ENCODE measurements around the gene PRKCH. TPM values are rescaled to one million over a fixed set of nuclear protein-coding genes. Genes with fewer than 3 reads are reported as not detected.

PRKCH gene
- total RNA-seq, 1 donor from 2014 or later: 20.2 TPM

DNA sequence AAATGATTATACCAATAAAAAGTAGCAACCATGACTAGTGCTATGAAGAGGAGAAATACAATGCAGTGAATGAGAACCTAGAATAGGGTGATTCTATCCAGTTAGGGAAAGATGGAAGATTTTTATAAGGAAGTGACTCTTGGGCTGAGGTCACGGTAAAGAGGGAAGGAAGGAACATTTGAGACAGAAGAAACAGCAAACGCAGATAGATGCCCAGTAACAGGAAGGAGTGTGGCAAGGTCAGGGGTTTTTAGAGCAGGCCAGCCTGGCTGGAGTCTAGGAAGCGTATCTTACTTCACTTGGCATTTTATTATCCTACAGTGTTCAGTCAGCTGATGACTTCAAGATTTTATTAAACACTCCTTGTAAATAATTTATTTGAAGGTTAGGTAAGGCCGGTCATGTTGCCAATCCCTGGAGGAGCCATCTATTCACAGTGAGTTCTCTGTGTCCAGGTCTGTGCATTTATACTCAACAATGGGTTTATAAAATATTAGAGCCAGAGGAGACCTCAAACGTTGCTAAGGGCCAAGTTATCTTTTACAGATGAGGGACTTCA, 170.6 kb downstream of the PRKCH start:
- TF ChIP-seq, protein P1, sequence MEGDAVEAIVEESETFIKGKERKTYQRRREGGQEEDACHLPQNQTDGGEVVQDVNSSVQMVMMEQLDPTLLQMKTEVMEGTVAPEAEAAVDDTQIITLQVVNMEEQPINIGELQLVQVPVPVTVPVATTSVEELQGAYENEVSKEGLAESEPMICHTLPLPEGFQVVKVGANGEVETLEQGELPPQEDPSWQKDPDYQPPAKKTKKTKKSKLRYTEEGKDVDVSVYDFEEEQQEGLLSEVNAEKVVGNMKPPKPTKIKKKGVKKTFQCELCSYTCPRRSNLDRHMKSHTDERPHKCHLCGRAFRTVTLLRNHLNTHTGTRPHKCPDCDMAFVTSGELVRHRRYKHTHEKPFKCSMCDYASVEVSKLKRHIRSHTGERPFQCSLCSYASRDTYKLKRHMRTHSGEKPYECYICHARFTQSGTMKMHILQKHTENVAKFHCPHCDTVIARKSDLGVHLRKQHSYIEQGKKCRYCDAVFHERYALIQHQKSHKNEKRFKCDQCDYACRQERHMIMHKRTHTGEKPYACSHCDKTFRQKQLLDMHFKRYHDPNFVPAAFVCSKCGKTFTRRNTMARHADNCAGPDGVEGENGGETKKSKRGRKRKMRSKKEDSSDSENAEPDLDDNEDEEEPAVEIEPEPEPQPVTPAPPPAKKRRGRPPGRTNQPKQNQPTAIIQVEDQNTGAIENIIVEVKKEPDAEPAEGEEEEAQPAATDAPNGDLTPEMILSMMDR (IDR thresholded peaks at IDR 0.05): no peak
- intact Hi-C loops (cut with DNase I): no loop called here
- Histone ChIP-seq H3K4me1 (peaks cover 0 to 6% of the 10 kb centered on the region in 2 donors), H3K27me3 (no peaks in the 10 kb centered on the region), H3K4me3 (no peak overlapping the region), H3K36me3 (no peaks in the 10 kb centered on the region), H3K9me3 (no peaks in the 10 kb centered on the region), H3K27ac (no peak overlapping the region)
- DNase-seq (ENCODE audit: low spot score in 2 of 2): no peak

DNA sequence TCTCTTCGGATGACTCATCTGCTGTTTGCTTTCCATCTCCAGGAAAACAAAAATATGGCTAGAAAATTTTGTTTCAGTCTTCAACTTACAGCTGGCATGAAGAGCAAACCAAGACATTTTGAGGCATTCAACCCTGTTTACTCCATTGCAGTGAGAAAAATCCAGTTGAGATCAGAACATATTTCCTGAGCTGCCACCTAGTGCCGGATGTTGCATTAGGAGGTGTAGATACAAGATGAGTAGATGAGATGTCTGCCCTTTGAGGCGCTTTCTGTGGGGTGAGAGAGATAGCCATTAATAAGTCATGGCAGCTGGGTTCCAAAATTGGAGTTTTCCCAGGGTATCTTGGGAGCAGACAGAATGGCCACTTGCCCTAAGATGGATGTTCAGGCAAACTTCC, 171.1 kb downstream of the PRKCH start:
- Histone ChIP-seq H3K27ac (no peak overlapping the region), H3K27me3 (no peaks in the 10 kb centered on the region), H3K4me3 (no peak overlapping the region), H3K36me3 (no peaks in the 10 kb centered on the region), H3K9me3 (no peaks in the 10 kb centered on the region), H3K4me1 (peaks cover 0 to 6% of the 10 kb centered on the region in 2 donors)
- DNase-seq (ENCODE audit: low spot score in 2 of 2): no peak
- intact Hi-C loops (cut with DNase I): no loop called here
- TF ChIP-seq, protein P1 (IDR thresholded peaks at IDR 0.05): no peak

DNA sequence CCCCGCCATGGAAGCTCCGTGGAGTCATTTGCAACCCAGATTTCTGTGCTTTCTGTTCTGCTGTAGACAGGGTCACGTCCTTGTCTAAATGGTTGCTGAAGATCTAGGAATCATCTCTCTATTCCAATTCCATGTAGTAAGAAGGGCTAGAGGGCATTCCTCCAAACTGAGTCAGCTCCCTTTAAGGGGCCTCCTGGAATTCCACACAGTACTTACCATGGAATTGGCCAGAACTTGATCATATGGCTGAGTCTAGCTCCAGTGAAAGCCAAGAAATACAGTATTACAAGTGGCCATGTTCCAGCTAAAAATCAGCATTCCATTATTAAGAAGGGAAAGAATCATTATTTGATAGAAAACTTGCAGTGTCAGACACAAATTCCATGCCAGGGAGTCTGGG, 171.9 kb downstream of the PRKCH start:
- no peaks in the 10 kb centered on the region for H3K36me3 ChIP-seq
- H3K27ac ChIP-seq: no peak overlapping the region
- peaks cover under 1 to 7% of the 10 kb centered on the region in 2 donors for H3K4me1 ChIP-seq
- H3K27me3 ChIP-seq: no peaks in the 10 kb centered on the region
- TF ChIP-seq, protein P1 (IDR thresholded peaks at IDR 0.05): no peak
- no peak for DNase-seq (ENCODE audit: low spot score in 2 of 2)
- H3K4me3 ChIP-seq: no peak overlapping the region
- intact Hi-C loops (cut with DNase I): no loop called here
- no peaks in the 10 kb centered on the region for H3K9me3 ChIP-seq

DNA sequence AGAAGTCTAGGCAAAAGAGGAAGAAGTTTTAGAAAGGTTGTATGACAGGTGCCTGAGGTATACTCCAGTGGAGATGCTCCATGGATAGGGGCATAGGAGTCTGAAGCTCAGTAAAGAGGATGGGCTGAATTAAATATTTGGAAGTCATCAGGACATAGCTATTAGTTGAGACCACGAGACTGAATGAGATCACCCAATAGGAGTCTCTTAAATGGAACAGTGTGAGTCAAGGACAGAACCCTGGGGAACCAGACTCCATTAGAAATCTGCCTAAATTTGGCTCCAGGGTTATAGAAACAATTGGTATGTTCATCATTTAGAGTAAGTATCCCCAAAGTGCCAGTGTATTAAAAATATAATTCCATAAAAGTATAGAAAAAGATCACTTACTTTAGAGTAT, 172.6 kb downstream of the PRKCH start:
- Histone ChIP-seq H3K4me1 (peaks cover 8 to 12% of the 10 kb centered on the region in 2 donors), H3K27ac (no peak overlapping the region), H3K4me3 (no peak overlapping the region), H3K36me3 (no peaks in the 10 kb centered on the region), H3K27me3 (no peaks in the 10 kb centered on the region), H3K9me3 (no peaks in the 10 kb centered on the region)
- TF ChIP-seq, protein P1 (IDR thresholded peaks at IDR 0.05): no peak
- intact Hi-C loops (cut with DNase I): no loop called here
- no peak for DNase-seq (ENCODE audit: low spot score in 2 of 2)

DNA sequence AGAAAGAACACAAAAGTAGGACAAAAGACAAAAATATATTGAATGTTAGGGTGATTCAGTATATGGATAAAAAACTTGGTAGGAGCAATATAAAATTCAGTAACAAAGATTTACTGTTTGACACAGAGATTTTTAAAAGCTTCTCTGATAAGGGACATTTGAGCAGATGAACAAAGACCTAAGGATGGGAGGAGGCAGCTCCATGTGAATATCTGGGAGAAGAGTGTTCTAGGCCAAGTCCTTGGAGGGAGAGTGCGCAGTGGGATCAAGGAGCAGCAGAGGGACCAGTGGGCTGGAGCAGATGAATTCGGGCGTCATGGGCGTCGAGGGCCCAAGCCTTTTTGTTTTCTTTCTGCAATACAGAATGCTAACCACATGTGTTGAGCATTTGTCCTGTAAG, 174.4 kb downstream of the PRKCH start:
- DNase-seq (ENCODE audit: low spot score in 2 of 2): no peak

More for the DNA sequence above, 174.4 kb downstream of the PRKCH start:
- H3K4me1 ChIP-seq: peaks cover 8 to 16% of the 10 kb centered on the region in 2 donors
- no peaks in the 10 kb centered on the region for H3K36me3 ChIP-seq
- no peaks in the 10 kb centered on the region for H3K27me3 ChIP-seq
- no peaks in the 10 kb centered on the region for H3K9me3 ChIP-seq
- no peak overlapping the region for H3K4me3 ChIP-seq
- TF ChIP-seq, protein P1 (IDR thresholded peaks at IDR 0.05): no peak
- no peak overlapping the region for H3K27ac ChIP-seq
- intact Hi-C loops (cut with DNase I): no loop called here

All from ascending aorta (tissue), 2 donors.